ENCODE measurements around the gene KLF9. TPM values are rescaled to one million over a fixed set of nuclear protein-coding genes. Genes with fewer than 3 reads are reported as not detected.
A peak's percentile ranks its signal among the peaks of the same experiment; 100 is the strongest.

KLF9 gene
- total RNA-seq, 1 donor from 2014 or later: 2.6 TPM

- Histone ChIP-seq H3K36me3 (ENCODE audit: control insufficient read depth in 3 of 3, insufficient read depth in 3 of 3, low read length in 3 of 3) (no peaks in the 10 kb centered on the region), H3K9me3 (ENCODE audit: control insufficient read depth in 3 of 3, low read length in 3 of 3) (no peaks in the 10 kb centered on the region), H3K27me3 (ENCODE audit: control insufficient read depth in 3 of 3, insufficient read depth in 3 of 3, low read length in 3 of 3) (no peaks in the 10 kb centered on the region), H3K27ac (ENCODE audit: low read depth, low read length) (peak overlapping the region; percentile 5), H3K4me1 (ENCODE audit: control insufficient read depth in 3 of 3, insufficient read depth in 3 of 3, low read length in 3 of 3) (peaks cover 62 to 74% (median 64%) of the 10 kb centered on the region in 3 donors), H3K4me3 (ENCODE audit: low read length in 3 of 3) (peak overlapping the region in 1 of 3 donors; percentile 25), H3K9ac (ENCODE audit: low read depth in 1 of 3, low read length in 3 of 3) (peak overlapping the region in 1 of 3 donors; percentile 22)
Measured at GRCh38 chr9:70392850-70393249, 21.6 kb downstream of the KLF9 start.

DNA sequence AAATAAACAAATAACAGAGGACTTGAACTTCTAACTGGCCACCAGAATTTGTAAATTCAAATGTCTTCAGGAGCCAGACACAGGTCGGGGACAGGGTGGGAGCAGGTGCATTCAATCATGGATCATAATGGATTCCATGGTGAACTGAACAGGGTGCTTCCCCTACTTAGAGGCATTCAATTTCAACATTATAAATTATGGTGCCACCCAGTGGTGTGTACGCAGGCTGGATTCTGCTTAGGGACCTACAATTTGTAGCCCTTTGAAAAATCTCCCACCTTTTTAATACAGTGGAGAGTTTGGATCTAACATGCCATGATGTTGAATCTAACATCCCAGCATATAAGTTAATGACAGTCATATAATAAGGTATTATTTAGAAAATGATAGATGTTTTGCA, 22.3 kb downstream of the KLF9 start:
- H3K36me3 ChIP-seq (ENCODE audit: control insufficient read depth in 3 of 3, insufficient read depth in 3 of 3, low read length in 3 of 3): peaks cover 3 to 5% (median 5%) of the 10 kb centered on the region in 3 donors
- no peaks in the 10 kb centered on the region for H3K27me3 ChIP-seq (ENCODE audit: control insufficient read depth in 3 of 3, insufficient read depth in 3 of 3, low read length in 3 of 3)
- peaks cover 58 to 70% (median 59%) of the 10 kb centered on the region in 3 donors for H3K4me1 ChIP-seq (ENCODE audit: control insufficient read depth in 3 of 3, insufficient read depth in 3 of 3, low read length in 3 of 3)
- H3K9me3 ChIP-seq (ENCODE audit: control insufficient read depth in 3 of 3, low read length in 3 of 3): no peaks in the 10 kb centered on the region
- H3K9ac ChIP-seq (ENCODE audit: low read depth in 1 of 3, low read length in 3 of 3): no peak overlapping the region
- H3K4me3 ChIP-seq (ENCODE audit: low read length in 3 of 3): no peak overlapping the region
- H3K27ac ChIP-seq (ENCODE audit: low read depth, low read length): peak overlapping the region; percentile 5

DNA sequence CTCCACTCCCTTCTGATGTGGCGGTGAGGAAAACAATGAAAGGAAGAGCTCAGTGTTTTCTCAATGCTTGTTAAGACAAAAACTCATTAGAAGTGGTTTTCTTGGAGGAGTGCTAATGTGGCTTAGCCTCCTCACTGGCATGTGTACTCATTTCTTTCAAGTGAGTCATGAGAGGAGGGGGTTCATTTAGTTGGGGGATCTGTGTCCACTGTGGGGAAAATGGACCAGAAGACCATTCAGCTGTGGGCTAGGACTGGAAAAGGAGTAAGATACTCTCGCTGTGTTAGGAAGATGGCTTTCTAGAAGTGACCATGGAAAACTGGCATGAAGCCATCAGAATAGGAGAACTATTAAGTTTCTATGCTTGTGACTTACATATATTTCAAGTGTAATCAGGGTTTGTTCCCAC, 23.5 kb downstream of the KLF9 start:
- Histone ChIP-seq H3K4me1 (ENCODE audit: control insufficient read depth in 3 of 3, insufficient read depth in 3 of 3, low read length in 3 of 3) (peaks cover 54 to 66% (median 55%) of the 10 kb centered on the region in 3 donors), H3K9me3 (ENCODE audit: control insufficient read depth in 3 of 3, low read length in 3 of 3) (no peaks in the 10 kb centered on the region), H3K27me3 (ENCODE audit: control insufficient read depth in 3 of 3, insufficient read depth in 3 of 3, low read length in 3 of 3) (no peaks in the 10 kb centered on the region), H3K36me3 (ENCODE audit: control insufficient read depth in 3 of 3, insufficient read depth in 3 of 3, low read length in 3 of 3) (peaks cover 5 to 16% (median 15%) of the 10 kb centered on the region in 3 donors), H3K27ac (ENCODE audit: low read depth, low read length) (peak overlapping the region; percentile 17), H3K9ac (ENCODE audit: low read depth in 1 of 3, low read length in 3 of 3) (peak overlapping the region in 2 of 3 donors; percentile 28 to 39), H3K4me3 (ENCODE audit: low read length in 3 of 3) (peak overlapping the region in 2 of 3 donors; percentile 31 to 33)

DNA sequence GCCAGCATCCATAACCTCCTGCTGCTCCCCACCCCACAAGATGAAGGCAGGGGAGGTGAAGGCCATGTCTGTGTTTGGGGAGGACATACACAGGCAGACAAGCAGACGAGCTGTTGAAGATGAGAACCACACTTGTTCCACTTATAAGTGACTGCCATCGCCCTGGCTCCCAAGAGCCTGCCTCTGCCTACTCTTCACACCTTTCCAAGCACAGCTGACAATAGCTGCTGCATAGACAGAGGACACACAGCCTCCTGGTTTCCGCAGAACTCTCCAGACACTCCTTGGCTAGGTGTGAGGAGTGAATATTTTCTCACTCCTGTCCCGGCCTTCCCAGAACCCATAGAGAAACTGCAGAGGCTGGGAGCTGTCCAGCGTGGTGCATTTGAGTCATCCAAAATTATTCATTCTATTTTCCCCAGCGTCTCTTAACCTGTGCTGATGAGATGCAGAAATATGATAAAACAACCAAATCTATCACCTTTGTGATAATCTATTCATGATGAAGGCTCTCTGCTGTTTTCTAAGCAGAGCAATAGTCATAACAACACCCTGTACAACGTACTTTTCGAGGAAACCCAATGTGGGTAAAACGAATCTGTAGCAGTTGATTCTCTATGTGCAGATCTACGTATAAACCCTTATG, 24.7 kb downstream of the KLF9 start:
- Histone ChIP-seq H3K4me3 (ENCODE audit: low read length in 3 of 3) (peak overlapping the region; percentile 1 to 9 (median 7)), H3K9me3 (ENCODE audit: control insufficient read depth in 3 of 3, low read length in 3 of 3) (no peaks in the 10 kb centered on the region)

DNA sequence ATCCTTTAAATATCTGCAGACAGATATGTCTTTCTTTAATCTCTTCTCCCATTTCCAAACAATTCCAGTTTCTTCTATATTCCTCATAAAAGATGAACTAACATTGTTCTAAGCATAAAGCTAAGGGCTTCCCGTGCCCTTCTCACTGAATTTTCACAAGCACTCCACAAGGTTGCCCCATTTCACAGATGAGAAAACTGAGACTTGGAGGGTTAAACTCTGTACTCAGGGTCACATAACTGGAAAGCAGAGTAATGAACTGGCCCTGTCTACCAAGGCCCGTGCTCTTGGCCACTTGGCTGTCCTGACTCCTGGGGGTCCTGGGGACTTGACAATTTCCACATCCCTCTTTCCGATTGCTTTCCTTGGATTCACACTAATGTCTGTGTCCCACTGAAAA, 25.3 kb downstream of the KLF9 start:
- peaks cover 48 to 65% (median 60%) of the 10 kb centered on the region in 3 donors for H3K4me1 ChIP-seq (ENCODE audit: control insufficient read depth in 3 of 3, insufficient read depth in 3 of 3, low read length in 3 of 3)
- H3K36me3 ChIP-seq (ENCODE audit: control insufficient read depth in 3 of 3, insufficient read depth in 3 of 3, low read length in 3 of 3): peaks cover 5 to 22% (median 18%) of the 10 kb centered on the region in 3 donors
- H3K4me3 ChIP-seq (ENCODE audit: low read length in 3 of 3): peak overlapping the region in 1 of 3 donors; percentile 9
- no peaks in the 10 kb centered on the region for H3K27me3 ChIP-seq (ENCODE audit: control insufficient read depth in 3 of 3, insufficient read depth in 3 of 3, low read length in 3 of 3)
- H3K9me3 ChIP-seq (ENCODE audit: control insufficient read depth in 3 of 3, low read length in 3 of 3): no peaks in the 10 kb centered on the region
- peak overlapping the region in 1 of 3 donors; percentile 42 for H3K9ac ChIP-seq (ENCODE audit: low read depth in 1 of 3, low read length in 3 of 3)
- H3K27ac ChIP-seq (ENCODE audit: low read depth, low read length): peak overlapping the region; percentile 29

More for the DNA sequence above, 24.7 kb downstream of the KLF9 start:
- H3K27me3 ChIP-seq (ENCODE audit: control insufficient read depth in 3 of 3, insufficient read depth in 3 of 3, low read length in 3 of 3): no peaks in the 10 kb centered on the region
- peaks cover 5 to 22% (median 18%) of the 10 kb centered on the region in 3 donors for H3K36me3 ChIP-seq (ENCODE audit: control insufficient read depth in 3 of 3, insufficient read depth in 3 of 3, low read length in 3 of 3)
- H3K27ac ChIP-seq (ENCODE audit: low read depth, low read length): peak overlapping the region; percentile 29
- H3K4me1 ChIP-seq (ENCODE audit: control insufficient read depth in 3 of 3, insufficient read depth in 3 of 3, low read length in 3 of 3): peaks cover 50 to 61% (median 58%) of the 10 kb centered on the region in 3 donors
- H3K9ac ChIP-seq (ENCODE audit: low read depth in 1 of 3, low read length in 3 of 3): peak overlapping the region in 1 of 3 donors; percentile 42

DNA sequence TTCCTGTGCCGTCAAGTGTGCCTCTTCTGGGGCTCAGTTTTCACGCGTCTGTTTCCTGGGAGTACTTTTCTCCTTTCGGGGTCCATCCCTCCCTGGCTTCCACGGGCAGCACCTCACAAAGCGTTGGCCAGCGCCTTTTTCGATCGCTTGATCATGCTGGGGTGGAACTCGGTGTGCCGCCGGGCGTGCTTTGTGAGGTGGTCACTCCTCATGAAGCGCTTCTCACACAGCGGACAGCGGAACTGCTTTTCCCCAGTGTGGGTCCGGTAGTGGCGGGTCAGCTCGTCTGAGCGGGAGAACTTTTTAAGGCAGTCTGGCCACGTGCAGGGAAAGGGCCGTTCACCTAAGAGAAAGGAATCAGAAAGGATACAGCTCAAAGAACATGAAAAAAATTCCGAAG, 26.8 kb downstream of the KLF9 start:
- H3K27me3 ChIP-seq (ENCODE audit: control insufficient read depth in 3 of 3, insufficient read depth in 3 of 3, low read length in 3 of 3): no peaks in the 10 kb centered on the region
- no peak overlapping the region for H3K4me3 ChIP-seq (ENCODE audit: low read length in 3 of 3)
- H3K9ac ChIP-seq (ENCODE audit: low read depth in 1 of 3, low read length in 3 of 3): no peak overlapping the region
- peaks cover 43 to 63% (median 55%) of the 10 kb centered on the region in 3 donors for H3K4me1 ChIP-seq (ENCODE audit: control insufficient read depth in 3 of 3, insufficient read depth in 3 of 3, low read length in 3 of 3)
- H3K27ac ChIP-seq (ENCODE audit: low read depth, low read length): no peak overlapping the region
- peaks cover 5 to 22% (median 18%) of the 10 kb centered on the region in 3 donors for H3K36me3 ChIP-seq (ENCODE audit: control insufficient read depth in 3 of 3, insufficient read depth in 3 of 3, low read length in 3 of 3)
- no peaks in the 10 kb centered on the region for H3K9me3 ChIP-seq (ENCODE audit: control insufficient read depth in 3 of 3, low read length in 3 of 3)

- Histone ChIP-seq H3K27ac (ENCODE audit: low read depth, low read length) (no peak overlapping the region), H3K36me3 (ENCODE audit: control insufficient read depth in 3 of 3, insufficient read depth in 3 of 3, low read length in 3 of 3) (peaks cover 5 to 22% (median 18%) of the 10 kb centered on the region in 3 donors), H3K9ac (ENCODE audit: low read depth in 1 of 3, low read length in 3 of 3) (peak overlapping the region in 1 of 3 donors; percentile 4), H3K9me3 (ENCODE audit: control insufficient read depth in 3 of 3, low read length in 3 of 3) (no peaks in the 10 kb centered on the region), H3K4me3 (ENCODE audit: low read length in 3 of 3) (no peak overlapping the region), H3K27me3 (ENCODE audit: control insufficient read depth in 3 of 3, insufficient read depth in 3 of 3, low read length in 3 of 3) (no peaks in the 10 kb centered on the region), H3K4me1 (ENCODE audit: control insufficient read depth in 3 of 3, insufficient read depth in 3 of 3, low read length in 3 of 3) (peaks cover 21 to 46% (median 33%) of the 10 kb centered on the region in 3 donors)
Measured at GRCh38 chr9:70385426-70385825, 29.0 kb downstream of the KLF9 start.

DNA sequence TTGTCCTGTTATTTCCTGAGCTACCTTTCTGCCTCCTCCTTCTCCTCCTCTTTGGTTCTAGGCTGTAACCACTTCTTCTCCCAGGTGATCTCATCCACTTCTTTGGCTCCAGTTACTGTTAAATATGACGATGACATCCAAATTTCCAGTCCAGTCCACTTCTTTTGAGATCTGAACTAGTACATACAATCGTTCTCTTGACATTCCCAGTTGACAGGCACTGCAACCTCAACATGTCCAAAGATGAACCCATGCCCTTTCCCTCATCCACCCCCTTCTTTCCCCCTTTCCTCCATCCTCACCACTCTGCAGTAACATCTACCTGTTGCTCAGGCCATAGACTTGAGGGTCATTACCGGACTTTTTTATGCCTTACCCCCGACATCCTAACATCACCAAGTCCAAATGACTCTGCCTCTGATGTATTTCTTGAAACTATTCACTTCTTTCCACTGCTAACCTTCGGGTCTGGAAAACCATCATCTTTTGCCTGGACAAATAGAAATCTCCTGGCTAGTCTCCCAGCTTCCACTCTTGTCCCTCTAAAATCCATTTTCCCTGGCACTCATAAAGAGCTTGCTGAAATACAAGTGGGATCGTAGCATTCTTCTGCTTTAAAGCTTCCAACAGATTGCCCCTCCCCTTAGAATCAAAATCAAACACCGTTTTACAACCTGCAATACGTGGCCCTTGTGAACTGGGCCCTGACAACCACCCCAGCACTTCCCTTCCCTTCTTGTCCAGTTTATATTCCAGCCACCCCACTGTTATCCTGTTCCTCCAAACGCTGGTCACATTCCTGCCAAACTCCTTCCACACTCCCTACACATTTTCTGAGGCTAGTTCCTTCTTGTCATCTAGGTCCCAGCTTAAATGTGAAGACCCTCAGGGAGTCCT, 31.5 kb downstream of the KLF9 start:
- Histone ChIP-seq H3K27me3 (ENCODE audit: control insufficient read depth in 3 of 3, insufficient read depth in 3 of 3, low read length in 3 of 3) (no peaks in the 10 kb centered on the region), H3K36me3 (ENCODE audit: control insufficient read depth in 3 of 3, insufficient read depth in 3 of 3, low read length in 3 of 3) (peaks cover 5 to 22% (median 18%) of the 10 kb centered on the region in 3 donors), H3K9me3 (ENCODE audit: control insufficient read depth in 3 of 3, low read length in 3 of 3) (no peaks in the 10 kb centered on the region), H3K4me1 (ENCODE audit: control insufficient read depth in 3 of 3, insufficient read depth in 3 of 3, low read length in 3 of 3) (peaks cover 10 to 33% (median 17%) of the 10 kb centered on the region in 3 donors), H3K4me3 (ENCODE audit: low read length in 3 of 3) (no peak overlapping the region), H3K27ac (ENCODE audit: low read depth, low read length) (no peak overlapping the region), H3K9ac (ENCODE audit: low read depth in 1 of 3, low read length in 3 of 3) (no peak overlapping the region)

- no peak overlapping the region for H3K9ac ChIP-seq (ENCODE audit: low read depth in 1 of 3, low read length in 3 of 3)
- no peaks in the 10 kb centered on the region for H3K9me3 ChIP-seq (ENCODE audit: control insufficient read depth in 3 of 3, low read length in 3 of 3)
- H3K36me3 ChIP-seq (ENCODE audit: control insufficient read depth in 3 of 3, insufficient read depth in 3 of 3, low read length in 3 of 3): peaks cover 3 to 17% (median 13%) of the 10 kb centered on the region in 3 donors
- H3K27ac ChIP-seq (ENCODE audit: low read depth, low read length): no peak overlapping the region
- peaks cover 10 to 29% (median 15%) of the 10 kb centered on the region in 3 donors for H3K4me1 ChIP-seq (ENCODE audit: control insufficient read depth in 3 of 3, insufficient read depth in 3 of 3, low read length in 3 of 3)
- no peaks in the 10 kb centered on the region for H3K27me3 ChIP-seq (ENCODE audit: control insufficient read depth in 3 of 3, insufficient read depth in 3 of 3, low read length in 3 of 3)
- H3K4me3 ChIP-seq (ENCODE audit: low read length in 3 of 3): no peak overlapping the region
Measured at GRCh38 chr9:70382046-70382708, 32.3 kb downstream of the KLF9 start.
